Measurements from ENCODE around the gene SDCCAG8.

DNA sequence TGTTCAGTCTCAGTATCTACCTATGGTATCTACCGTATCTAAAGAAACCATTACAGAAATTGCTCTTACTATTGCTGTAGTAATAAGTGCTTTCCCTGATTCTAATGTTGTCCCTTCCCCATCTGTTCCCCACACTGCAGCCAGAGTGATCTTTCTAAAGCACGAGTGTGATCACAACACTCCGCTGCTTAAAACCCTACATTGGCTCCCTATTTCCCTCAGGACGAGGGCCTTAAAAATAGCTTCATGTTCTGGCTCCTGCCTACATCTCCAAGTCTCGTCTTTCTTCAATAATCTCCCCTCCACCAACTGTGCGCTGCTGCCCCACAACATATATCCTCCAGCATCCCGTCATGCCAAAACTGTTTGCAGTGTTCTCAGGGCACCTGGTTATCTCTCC, 150.6 kb downstream of the SDCCAG8 start:
- TF ChIP-seq, protein P1, sequence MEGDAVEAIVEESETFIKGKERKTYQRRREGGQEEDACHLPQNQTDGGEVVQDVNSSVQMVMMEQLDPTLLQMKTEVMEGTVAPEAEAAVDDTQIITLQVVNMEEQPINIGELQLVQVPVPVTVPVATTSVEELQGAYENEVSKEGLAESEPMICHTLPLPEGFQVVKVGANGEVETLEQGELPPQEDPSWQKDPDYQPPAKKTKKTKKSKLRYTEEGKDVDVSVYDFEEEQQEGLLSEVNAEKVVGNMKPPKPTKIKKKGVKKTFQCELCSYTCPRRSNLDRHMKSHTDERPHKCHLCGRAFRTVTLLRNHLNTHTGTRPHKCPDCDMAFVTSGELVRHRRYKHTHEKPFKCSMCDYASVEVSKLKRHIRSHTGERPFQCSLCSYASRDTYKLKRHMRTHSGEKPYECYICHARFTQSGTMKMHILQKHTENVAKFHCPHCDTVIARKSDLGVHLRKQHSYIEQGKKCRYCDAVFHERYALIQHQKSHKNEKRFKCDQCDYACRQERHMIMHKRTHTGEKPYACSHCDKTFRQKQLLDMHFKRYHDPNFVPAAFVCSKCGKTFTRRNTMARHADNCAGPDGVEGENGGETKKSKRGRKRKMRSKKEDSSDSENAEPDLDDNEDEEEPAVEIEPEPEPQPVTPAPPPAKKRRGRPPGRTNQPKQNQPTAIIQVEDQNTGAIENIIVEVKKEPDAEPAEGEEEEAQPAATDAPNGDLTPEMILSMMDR (IDR thresholded peaks at IDR 0.05; ENCODE audit: low read depth, low read length): no peak
- no peak for TF ChIP-seq EZH2phosphoT487 (IDR thresholded peaks at IDR 0.05; ENCODE audit: low read depth)
